Peyer's patch (tissue), 4 donors: ENCODE measurements around the gene RBP5. TPM values are rescaled to one million over a fixed set of nuclear protein-coding genes. Genes with fewer than 3 reads are reported as not detected.

Experiments
- DNase-seq, 3 donors: peaks; one replicate each; pipeline ENCODE4 v3.0.0-alpha.2; 2017 to 2019
- H3K27ac ChIP-seq, 4 donors: fragments of 200-600 bp; sonication (generic); one replicate each; pipeline ENCODE4 v1.5.1; 2016 to 2019
- H3K27me3 ChIP-seq, 2 donors: fragments of 200-600 bp; sonication (generic); one replicate each; pipeline ENCODE4 v1.5.1; 2019
- H3K36me3 ChIP-seq, 3 donors: fragments of 200-600 bp; sonication (generic); one replicate each; pipeline ENCODE4 v1.5.1; 2016 to 2019
- H3K4me1 ChIP-seq, 4 donors: fragments of 200-600 bp; sonication (generic); one replicate each; pipeline ENCODE4 v1.5.1; 2016 to 2019
- H3K4me3 ChIP-seq, 4 donors: fragments of 200-600 bp; sonication (generic); 1 replicate in 3 of 4; 2 replicates in 1 of 4; pipeline ENCODE4 v1.5.1; 2016 to 2019; ENCODE audit warnings: mild to moderate bottlenecking in 1 of 4
- H3K9me3 ChIP-seq, 4 donors: fragments of 200-600 bp; sonication (generic); one replicate each; pipeline ENCODE4 v1.5.1; 2016 to 2019; ENCODE audit warnings: mild to moderate bottlenecking in 1 of 4
- CTCF ChIP-seq, 6 experiments: fragments of 450-650 bp in 4 of 6; fragments of 200-600 bp in 2 of 6; sonication (generic) in 1 of 6; IDR thresholded peaks; one replicate each; pipeline ENCODE4 v1.5.1; 2017 to 2019; ENCODE audit warnings: antibody characterized with exemption in 6 of 6, mild to moderate bottlenecking in 3 of 6, moderate library complexity in 1 of 6
- POLR2A ChIP-seq, 2 donors: fragments of 450-650 bp; IDR thresholded peaks; one replicate each; pipeline ENCODE4 v1.5.1; 2017; ENCODE audit warnings: antibody characterized with exemption in 2 of 2, mild to moderate bottlenecking in 2 of 2, moderate library complexity in 2 of 2
- total RNA-seq, 4 donors: library from RNA; depleted of rRNA; stranded (reverse); fragments of >200 nt; gene quantifications; one replicate each; pipeline ENCODE4 v1.1.0, GENCODE V29; 2016

RBP5 gene
- total RNA-seq, 4 donors from 2014 or later = 3.7 to 64.4 (median 4.3) TPM; not detected in 1

GRCh38 chr12:7150356-7150755 lies 21.7 kb upstream of the RBP5 start:
- H3K27ac ChIP-seq = no peak overlapping the region
- DNase-seq = no peak
- no peaks in the 10 kb centered on the region for H3K9me3 ChIP-seq
- no peak overlapping the region for H3K4me3 ChIP-seq
- no peaks in the 10 kb centered on the region for H3K4me1 ChIP-seq
- no peak for TF ChIP-seq CTCF (IDR thresholded peaks at IDR 0.05)
- TF ChIP-seq POLR2A (IDR thresholded peaks at IDR 0.05) = no peak
- peaks cover 0 to 30% (median 0%) of the 10 kb centered on the region in 3 donors for H3K36me3 ChIP-seq
- H3K27me3 ChIP-seq = no peaks in the 10 kb centered on the region

- no peaks in the 10 kb centered on the region for H3K9me3 ChIP-seq
- DNase-seq = peak in 1 of 3 donors; percentile 30
- peaks cover 0 to 30% (median 0%) of the 10 kb centered on the region in 3 donors for H3K36me3 ChIP-seq
- no peak overlapping the region for H3K27ac ChIP-seq
- H3K4me1 ChIP-seq = no peaks in the 10 kb centered on the region
- TF ChIP-seq POLR2A (IDR thresholded peaks at IDR 0.05) (no peak), CTCF (IDR thresholded peaks at IDR 0.05) (no peak)
- H3K4me3 ChIP-seq = no peak overlapping the region
- H3K27me3 ChIP-seq = no peaks in the 10 kb centered on the region
Observed at GRCh38 chr12:7146906-7147305, 18.2 kb upstream of the RBP5 start.

GRCh38 chr12:7146228-7146627 lies 17.5 kb upstream of the RBP5 start:
- no peaks in the 10 kb centered on the region for H3K27me3 ChIP-seq
- H3K9me3 ChIP-seq = no peaks in the 10 kb centered on the region
- H3K4me1 ChIP-seq = no peaks in the 10 kb centered on the region
- no peak overlapping the region for H3K27ac ChIP-seq
- DNase-seq = peak in 1 of 3 donors; percentile 24
- peaks cover 0 to 30% (median 0%) of the 10 kb centered on the region in 3 donors for H3K36me3 ChIP-seq
- TF ChIP-seq CTCF (IDR thresholded peaks at IDR 0.05) = no peak
- no peak for TF ChIP-seq POLR2A (IDR thresholded peaks at IDR 0.05)
- H3K4me3 ChIP-seq = no peak overlapping the region

GRCh38 chr12:7145671-7146070 lies 17.0 kb upstream of the RBP5 start:
- TF ChIP-seq POLR2A (IDR thresholded peaks at IDR 0.05) (no peak), CTCF (IDR thresholded peaks at IDR 0.05) (no peak)
- H3K4me1 ChIP-seq = no peaks in the 10 kb centered on the region
- H3K27ac ChIP-seq = no peak overlapping the region
- no peaks in the 10 kb centered on the region for H3K9me3 ChIP-seq
- no peak overlapping the region for H3K4me3 ChIP-seq
- DNase-seq = peak in 1 of 3 donors; percentile 14
- peaks cover 0 to 26% (median 0%) of the 10 kb centered on the region in 3 donors for H3K36me3 ChIP-seq
- no peaks in the 10 kb centered on the region for H3K27me3 ChIP-seq

- peak in 1 of 3 donors; percentile 38 for DNase-seq
- Histone ChIP-seq H3K36me3 (peaks cover 0 to 18% (median 0%) of the 10 kb centered on the region in 3 donors), H3K4me1 (no peaks in the 10 kb centered on the region), H3K9me3 (no peaks in the 10 kb centered on the region), H3K4me3 (no peak overlapping the region), H3K27me3 (no peaks in the 10 kb centered on the region), H3K27ac (no peak overlapping the region)
- peak; percentile 12 to 63 (median 52) for TF ChIP-seq CTCF (IDR thresholded peaks at IDR 0.05)
- TF ChIP-seq POLR2A (IDR thresholded peaks at IDR 0.05) = no peak
Observed at GRCh38 chr12:7144414-7145120, 15.9 kb upstream of the RBP5 start.
